H1 (cell line): Measurements from ENCODE around the gene KIF13A. TPM values are rescaled to one million over a fixed set of nuclear protein-coding genes. Genes with fewer than 3 reads are reported as not detected.

Source experiments
- CTCF ChIA-PET: fragments of 300-600 bp; sonication (Branson Sonifier 250); formaldehyde crosslinking; loops from one replicate; lab custom pipeline; 2021; ENCODE audit not compliant: partially characterized antibody; lab: Charles Lee
- POLR2A ChIA-PET: fragments of 300-600 bp; sonication (Branson Sonifier 250); formaldehyde crosslinking; loops from one replicate; lab custom pipeline; 2021; ENCODE audit warnings: inconsistent platforms; ENCODE audit not compliant: partially characterized antibody; lab: Charles Lee
- DNase-seq, 2 experiments: peaks; one replicate each; pipeline versions ENCODE4 v3.0.0 to v3.0.0-alpha.2; 2010 to 2022; ENCODE audit warnings: low spot score in 2 of 2, low read depth in 1 of 2, mixed read lengths in 1 of 2
- FAIRE-seq: peaks from 2 replicates; lab custom pipeline; 2011; peaks lifted over from hg19 to GRCh38; lab: Jason Lieb, UNC
- H2AFZ ChIP-seq: 2 replicates; pipeline ENCODE4 v1.8.1; 2012; ENCODE audit warnings: low read length, inconsistent platforms
- H2AK5ac ChIP-seq: 2 replicates; pipeline ENCODE4 v1.6.1; 2013; ENCODE audit warnings: low read depth, low read length
- H2BK120ac ChIP-seq: replicated peaks from 2 replicates; pipeline ENCODE3; 2013; ENCODE audit warnings: low read depth, low read length, inconsistent platforms
- H2BK12ac ChIP-seq: 2 replicates; pipeline ENCODE4 v1.6.1; 2013; ENCODE audit warnings: low read depth, low read length
- H2BK15ac ChIP-seq: 2 replicates; pipeline ENCODE4 v1.6.1; 2013; ENCODE audit warnings: low read length
- H2BK20ac ChIP-seq: 2 replicates; pipeline ENCODE4 v1.6.1; 2013; ENCODE audit warnings: low read length
- H2BK5ac ChIP-seq: 2 replicates; pipeline ENCODE4 v1.6.1; 2013; ENCODE audit warnings: low read depth, low read length
- H3K14ac ChIP-seq: 2 replicates; pipeline ENCODE4 v1.6.1; 2013; ENCODE audit warnings: inconsistent platforms; ENCODE audit not compliant: insufficient read length
- H3K18ac ChIP-seq: 2 replicates; pipeline ENCODE4 v1.6.1; 2013; ENCODE audit warnings: low read length; ENCODE audit errors: extremely low read depth
- H3K23ac ChIP-seq: 2 replicates; pipeline ENCODE4 v1.6.1; 2013; ENCODE audit warnings: inconsistent platforms; ENCODE audit not compliant: insufficient read length
- H3K23me2 ChIP-seq: 2 replicates; pipeline ENCODE4 v1.6.1; 2013; ENCODE audit warnings: low read depth, low read length
- H3K27ac ChIP-seq: 2 replicates; pipeline ENCODE4 v1.6.1; 2011; ENCODE audit warnings: low read depth, low read length, inconsistent platforms
- H3K27me3 ChIP-seq, 4 experiments: replicated peaks in 1 of 4; 1 replicate in 1 of 4; 2 replicates in 3 of 4; pipeline versions ENCODE4 v1.6.1 to v1.8.1; 2011 to 2013; ENCODE audit warnings: low read length in 3 of 4, mild to moderate bottlenecking in 3 of 4, inconsistent platforms in 2 of 4, mixed read lengths in 2 of 4, moderate library complexity in 1 of 4; ENCODE audit not compliant: control insufficient read depth in 3 of 4, insufficient read depth in 3 of 4; ENCODE audit errors: extremely low read depth in 1 of 4
- H3K36me3 ChIP-seq, 4 experiments: 2 replicates each; pipeline versions ENCODE4 v1.6.1 to v1.8.1; 2011 to 2013; ENCODE audit warnings: mild to moderate bottlenecking in 4 of 4, low read length in 3 of 4, moderate library complexity in 2 of 4, control low read depth in 1 of 4, inconsistent platforms in 1 of 4; ENCODE audit not compliant: insufficient read depth in 4 of 4, control insufficient read depth in 2 of 4
- H3K4ac ChIP-seq: replicated peaks from 2 replicates; pipeline ENCODE3; 2013; ENCODE audit warnings: low read length, low read depth, mixed read lengths, inconsistent platforms; ENCODE audit not compliant: insufficient read length
- H3K4me1 ChIP-seq, 4 experiments: replicated peaks in 1 of 4; 1 replicate in 1 of 4; 2 replicates in 3 of 4; pipeline versions ENCODE4 v1.6.1 to v1.8.1; 2011 to 2013; ENCODE audit warnings: low read length in 3 of 4, inconsistent platforms in 2 of 4, mixed read lengths in 1 of 4; ENCODE audit not compliant: insufficient read depth in 4 of 4, control insufficient read depth in 3 of 4
- H3K4me2 ChIP-seq, 2 experiments: 2 replicates each; pipeline versions ENCODE4 v1.6.1 to v1.8.1; 2011 to 2013; ENCODE audit warnings: low read depth in 2 of 2, low read length in 2 of 2, control low read depth in 1 of 2, inconsistent platforms in 1 of 2, mild to moderate bottlenecking in 1 of 2; ENCODE audit not compliant: insufficient read depth in 1 of 2
- H3K4me3 ChIP-seq, 4 experiments: fragments of 200-600, 300-600 bp in 1 of 4; sonication (generic), shearing (Covaris generic), sonication (Bioruptor Twin) in 1 of 4; 2 replicates each; pipeline versions ENCODE4 v1.5.1 to v1.8.1; 2011 to 2016; ENCODE audit warnings: low read length in 4 of 4, low read depth in 3 of 4, control low read depth in 2 of 4, inconsistent platforms in 2 of 4, mild to moderate bottlenecking in 2 of 4, mixed read lengths in 1 of 4, moderate library complexity in 1 of 4; ENCODE audit not compliant: insufficient read depth in 2 of 4; ENCODE audit errors: extremely low read depth in 1 of 4
- H3K56ac ChIP-seq: replicated peaks from 2 replicates; pipeline ENCODE3; 2013; ENCODE audit warnings: low read depth, mild to moderate bottlenecking, mixed read lengths, low read length, inconsistent platforms; ENCODE audit not compliant: insufficient read length
- H3K79me1 ChIP-seq: 2 replicates; pipeline ENCODE4 v1.6.1; 2013; ENCODE audit warnings: low read depth, low read length, control low read depth
- H3K79me2 ChIP-seq, 2 experiments: 2 replicates each; pipeline versions ENCODE4 v1.6.1 to v1.8.1; 2012 to 2013; ENCODE audit warnings: low read length in 2 of 2, mild to moderate bottlenecking in 2 of 2, inconsistent platforms in 1 of 2; ENCODE audit not compliant: insufficient read depth in 2 of 2, control insufficient read depth in 1 of 2
- H3K9ac ChIP-seq, 4 experiments: replicated peaks in 1 of 4; 1 replicate in 1 of 4; 2 replicates in 3 of 4; pipeline versions ENCODE4 v1.6.1 to v1.8.1; 2011 to 2013; ENCODE audit warnings: low read depth in 3 of 4, low read length in 3 of 4, control low read depth in 2 of 4, mild to moderate bottlenecking in 2 of 4, moderate library complexity in 2 of 4, inconsistent platforms in 1 of 4; ENCODE audit errors: extremely low read depth in 1 of 4
- H3K9me3 ChIP-seq, 2 experiments: 2 replicates each; pipeline versions ENCODE4 v1.6.1 to v1.8.1; 2012 to 2013; ENCODE audit warnings: mild to moderate bottlenecking in 2 of 2, moderate library complexity in 2 of 2, control low read depth in 1 of 2, inconsistent platforms in 1 of 2, low read depth in 1 of 2, low read length in 1 of 2, mixed read lengths in 1 of 2; ENCODE audit not compliant: insufficient read depth in 2 of 2
- H4K20me1 ChIP-seq, 2 experiments: replicated peaks in 1 of 2; 2 replicates each; pipeline versions ENCODE3 to v1.8.1; 2011 to 2013; ENCODE audit warnings: inconsistent platforms in 2 of 2, low read length in 2 of 2, mild to moderate bottlenecking in 1 of 2; ENCODE audit not compliant: insufficient read depth in 2 of 2, control insufficient read depth in 1 of 2
- H4K5ac ChIP-seq: 2 replicates; pipeline ENCODE4 v1.6.1; 2013; ENCODE audit warnings: low read length, low read depth, mixed read lengths, inconsistent platforms; ENCODE audit not compliant: insufficient read length
- H4K8ac ChIP-seq: 2 replicates; pipeline ENCODE4 v1.8.0; 2013; ENCODE audit warnings: mild to moderate bottlenecking, moderate library complexity, low read length, inconsistent platforms; ENCODE audit not compliant: insufficient read depth; ENCODE audit errors: extremely low read depth
- H4K91ac ChIP-seq: replicated peaks from 2 replicates; pipeline ENCODE3; 2013; ENCODE audit warnings: low read length, mixed read lengths, inconsistent platforms; ENCODE audit not compliant: insufficient read length
- ATF3 ChIP-seq: IDR thresholded peaks from 2 replicates; pipeline ENCODE4 v1.6.1; 2011; ENCODE audit warnings: low read depth, mild to moderate bottlenecking, low read length; ENCODE audit not compliant: insufficient read depth
- BRCA1 ChIP-seq: IDR thresholded peaks from 2 replicates; pipeline ENCODE4 v1.6.1; 2012; ENCODE audit warnings: low read depth, low read length, improper control_type of control experiment
- CBX8 ChIP-seq: fragments of 300-800, 300-1000 bp; sonication (generic); IDR thresholded peaks from 2 replicates; pipeline ENCODE4 v1.7.1; 2016; ENCODE audit warnings: low read depth, low read length, borderline replicate concordance
- CHD2 ChIP-seq: IDR thresholded peaks from 2 replicates; pipeline ENCODE4 v1.6.1; 2012; ENCODE audit warnings: low read length, improper control_type of control experiment
- CREB1 ChIP-seq: IDR thresholded peaks from 2 replicates; pipeline ENCODE4 v1.6.1; 2012; ENCODE audit warnings: inconsistent platforms
- CTBP2 ChIP-seq: IDR thresholded peaks from 2 replicates; pipeline ENCODE4 v1.7.0; 2011; ENCODE audit warnings: borderline replicate concordance, mild to moderate bottlenecking, moderate library complexity, mixed read lengths, low read length; ENCODE audit not compliant: insufficient read depth, insufficient read length
- JUND ChIP-seq: IDR thresholded peaks from 2 replicates; pipeline ENCODE4 v1.6.1; 2011; ENCODE audit warnings: mild to moderate bottlenecking, improper control_type of control experiment, low read length
- KDM4A ChIP-seq: IDR thresholded peaks from one replicate; pipeline ENCODE4 v1.7.1; 2012; ENCODE audit warnings: low read depth, mild to moderate bottlenecking, moderate library complexity, low read length, inconsistent platforms; ENCODE audit not compliant: severe bottlenecking
- NRF1 ChIP-seq: IDR thresholded peaks from 2 replicates; pipeline ENCODE4 v1.6.1; 2011; ENCODE audit warnings: mild to moderate bottlenecking, low read depth, low read length, improper control_type of control experiment
- POLR2AphosphoS5 ChIP-seq: IDR thresholded peaks from 2 replicates; pipeline ENCODE4 v1.6.1; 2011; ENCODE audit warnings: low read depth, low read length
- RNF2 ChIP-seq: fragments of 200-900, 300-1000 bp; sonication (generic); IDR thresholded peaks from 2 replicates; pipeline ENCODE4 v1.7.1; 2016; ENCODE audit warnings: borderline replicate concordance, low read depth, mild to moderate bottlenecking, antibody characterized with exemption, low read length; ENCODE audit not compliant: poor library complexity, severe bottlenecking; ENCODE audit errors: missing control alignments
- RXRA ChIP-seq: IDR thresholded peaks from 2 replicates; pipeline ENCODE4 v1.6.1; 2011; ENCODE audit warnings: low read depth, mild to moderate bottlenecking, low read length, moderate library complexity; ENCODE audit not compliant: insufficient read depth
- ZNF274 ChIP-seq: IDR thresholded peaks from 2 replicates; pipeline ENCODE4 v1.7.0; 2012; ENCODE audit warnings: low read length, borderline replicate concordance; ENCODE audit errors: extremely low read depth
- WGBS, 2 experiments: shearing (Covaris generic) in 1 of 2; methylation state at CpG; one replicate each; pipeline versions ENCODE4 v1.1.6 to v1.1.7; 2013 to 2015; ENCODE audit warnings: low lambda C conversion rate in 2 of 2, mixed read lengths in 2 of 2, inconsistent platforms in 1 of 2, low coverage in 1 of 2, missing lambda C conversion rate in 1 of 2; ENCODE audit not compliant: insufficient replicate concordance in 2 of 2, insufficient coverage in 1 of 2, insufficient read length in 1 of 2; ENCODE audit errors: extremely low coverage in 1 of 2, missing lambda C conversion rate in 1 of 2; 5-methylcytosine and 5-hydroxymethylcytosine counted together
- polyA plus RNA-seq, 7 experiments: library from polyadenylated mRNA; depleted of rRNA in 3 of 7; stranded (reverse) in 5 of 7; unstranded in 2 of 7; fragments of >200 nt in 5 of 7; fragments of 200-250 nt in 2 of 7; gene quantifications; 1 replicate in 5 of 7; 2 replicates in 1 of 7; 4 replicates in 1 of 7; pipeline versions ENCODE4 v1.2.1 to v1.2.3, GENCODE V29; 2011 to 2013; ENCODE audit warnings: missing spikeins in 2 of 7, mixed read lengths in 2 of 7
- total RNA-seq: library from RNA; stranded (reverse); fragmentation: NEBNext Ultra II Directional; extraction: Animal tissue kit (Norgen Biotek cat#: 25700); gene quantifications from 2 replicates; pipeline ENCODE4 v1.2.1, GENCODE V29; 2021

Gene KIF13A
- total and polyA plus RNA-seq, 2 of the 8 experiments (the other 6 are each of a cell fraction or from before 2014, with no cell fraction given), result 14.7 to 40.8 TPM

DNA sequence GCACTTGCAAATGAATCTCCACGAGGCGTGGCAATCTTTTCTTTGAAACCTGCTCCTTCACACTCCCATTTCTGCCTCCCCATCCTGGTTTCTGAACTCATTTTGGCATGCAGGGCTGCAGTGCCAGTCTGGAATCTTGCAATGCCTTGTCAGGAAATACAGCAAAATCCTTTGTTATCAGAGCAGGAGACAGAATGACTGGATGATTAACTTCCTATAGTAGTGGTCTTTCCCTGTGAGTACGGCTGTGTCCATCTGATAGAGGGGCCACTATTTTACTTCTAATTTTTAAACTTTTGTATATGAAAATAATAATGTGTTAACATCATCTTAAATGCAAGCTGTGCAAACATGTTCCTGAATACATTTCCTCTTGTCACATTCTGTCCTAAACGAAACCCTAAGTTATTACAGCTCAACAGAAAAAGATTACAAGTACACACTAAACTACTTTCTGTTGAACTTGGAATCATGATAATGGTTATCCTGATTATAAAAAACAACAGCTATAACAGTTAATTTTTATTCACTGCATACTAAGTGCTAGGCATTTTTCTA, 140.2 kb downstream of the KIF13A start:
- Histone ChIP-seq H2BK15ac (no peak overlapping the region), H4K8ac (no peak overlapping the region), H3K79me2 (no peaks in the 10 kb centered on the region), H2BK5ac (no peak overlapping the region), H2BK120ac (no peak overlapping the region), H3K23me2 (no peaks in the 10 kb centered on the region), H3K4me1 (no peaks in the 10 kb centered on the region), H3K4ac (no peak overlapping the region), H4K91ac (no peak overlapping the region), H2BK20ac (no peak overlapping the region), H4K5ac (no peak overlapping the region), H3K9me3 (no peaks in the 10 kb centered on the region), H3K23ac (no peak overlapping the region), H3K27ac (no peak overlapping the region), H2AK5ac (no peak overlapping the region), H3K27me3 (peaks cover 0 to 1% (median 0%) of the 10 kb centered on the region in 4 experiments; a peak in 1 of 7 replicates), H2AFZ (no peak overlapping the region), H3K36me3 (peaks cover 0 to 21% (median 7%) of the 10 kb centered on the region in 4 experiments; a peak in 5 of 8 replicates), H3K18ac (no peak overlapping the region), H3K4me3 (no peak overlapping the region), H2BK12ac (no peak overlapping the region), H3K4me2 (no peak overlapping the region), H3K14ac (no peak overlapping the region), H4K20me1 (no peaks in the 10 kb centered on the region), H3K56ac (no peak overlapping the region), H3K79me1 (no peaks in the 10 kb centered on the region), H3K9ac (no peak overlapping the region)
- 94% methylated on average over 4 of the region's 4 CpGs; no CpG with 5 or more reads in 1 of the 2 experiments for WGBS, 2 experiments
- CTCF ChIA-PET, result interaction anchor here (1.7 to 1.9 kb wide), 2 partner anchors 17 to 23 kb away, joined by 4 to 5 read pairs; no protein-coding TSS in a partner anchor
- POLR2A ChIA-PET, result no interaction called here
- DNase-seq (no peak), FAIRE-seq (no peak)
- no peak for TF ChIP-seq RNF2
- no peak for TF ChIP-seq KDM4A
- TF ChIP-seq BRCA1, result no peak
- no peak for TF ChIP-seq JUND
- TF ChIP-seq CTBP2, result no peak
- no peak for TF ChIP-seq RXRA
- no peak for TF ChIP-seq CBX8
- no peak for TF ChIP-seq ZNF274
- no peak for TF ChIP-seq ATF3
- TF ChIP-seq CREB1, result no peak
- TF ChIP-seq CHD2, result no peak
- TF ChIP-seq POLR2AphosphoS5, result no peak
- TF ChIP-seq NRF1, result no peak
